Stimulated activated CD8-positive, alpha-beta memory T cell treated with anti-CD3 and anti-CD28 coated beads, Interleukin-7, amount 100 ng/mL, for 1 hour (primary cell): ENCODE data around the gene MCTP1.

ENCODE experiments used
- DNase-seq, 2 donors: peaks; one replicate each; pipeline ENCODE4 v3.0.0-alpha.2; 2020; ENCODE audit warnings: low read depth in 2 of 2

MCTP1 gene

DNA sequence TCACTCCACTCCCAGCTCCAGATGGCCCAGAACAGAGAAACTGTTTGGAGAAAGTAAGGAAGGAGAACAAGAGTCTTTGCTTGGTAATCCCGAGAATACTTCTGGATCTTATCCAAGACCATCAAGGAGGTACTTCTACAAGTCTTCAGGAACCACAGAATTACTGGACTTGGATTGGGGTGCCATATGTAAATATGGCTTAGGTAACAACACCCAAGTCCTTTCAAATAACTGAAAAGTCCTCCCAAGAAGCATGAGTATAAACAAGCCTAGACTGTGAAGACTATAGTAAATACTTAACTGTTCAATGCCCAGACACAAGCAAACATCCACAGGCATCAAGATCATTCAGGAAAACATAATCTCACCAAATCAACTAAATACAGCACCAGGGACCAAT lies 170.0 kb downstream of the MCTP1 start:
- DNase-seq = no peak

DNA sequence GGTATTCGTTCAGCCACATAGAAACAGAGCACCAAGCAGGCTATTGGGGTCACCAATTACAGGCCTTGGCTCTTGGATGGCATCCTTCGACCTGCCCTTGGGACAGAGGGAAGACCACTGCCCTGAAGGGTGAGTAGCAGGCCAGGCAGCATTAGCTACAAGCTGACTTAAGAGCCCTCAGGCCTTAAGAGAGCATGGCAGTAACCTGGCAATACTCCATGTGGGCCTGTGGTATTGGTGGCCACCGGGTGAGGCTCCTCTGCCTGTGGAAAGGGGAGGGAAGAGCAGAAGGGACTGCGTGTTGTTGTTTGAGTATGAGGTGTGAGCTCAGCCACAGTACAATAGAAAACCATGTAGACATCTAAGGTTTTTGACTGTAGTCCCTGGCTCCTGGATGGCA lies 170.6 kb downstream of the MCTP1 start:
- DNase-seq = no peak

GRCh38 chr5:95113489-95113888 lies 171.4 kb downstream of the MCTP1 start:
- no peak for DNase-seq

GRCh38 chr5:95111141-95111540 lies 173.8 kb downstream of the MCTP1 start:
- DNase-seq = no peak

DNA sequence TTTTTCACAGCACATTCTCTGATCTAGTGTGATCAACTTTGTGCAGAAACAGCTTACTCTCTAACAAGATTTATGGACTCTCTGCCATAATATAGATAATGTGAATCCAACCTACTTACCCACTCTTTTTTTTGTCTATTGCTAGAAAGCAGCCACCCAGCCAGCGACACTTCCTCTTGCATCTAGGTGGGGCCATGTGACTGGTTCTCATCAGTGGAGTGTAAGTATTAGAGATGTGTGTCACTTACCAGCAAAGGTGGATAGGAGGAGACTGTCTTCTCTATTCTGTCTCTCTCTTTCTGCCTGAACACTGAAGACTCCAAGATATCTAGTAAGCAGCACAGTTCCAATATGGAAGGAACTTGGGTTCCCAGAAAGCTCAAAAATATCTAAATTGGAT lies 174.8 kb downstream of the MCTP1 start:
- DNase-seq = no peak

DNA sequence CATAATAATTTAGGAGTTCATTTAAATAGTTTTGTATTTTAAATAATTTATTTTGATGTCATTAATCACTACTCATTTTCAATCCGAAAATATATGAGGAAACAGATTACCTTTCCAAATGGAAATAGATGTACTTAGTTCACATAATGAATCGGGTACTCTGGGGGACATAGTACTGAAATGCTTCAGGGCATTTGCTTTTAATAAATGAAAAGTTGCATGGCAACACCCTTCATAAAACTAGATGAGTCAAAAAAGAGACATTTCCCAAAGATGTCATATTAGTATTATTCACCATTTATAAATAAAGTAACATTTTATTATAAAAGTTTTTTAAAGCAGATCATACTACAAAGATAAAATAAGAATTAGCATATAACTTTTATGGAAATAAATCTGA lies 177.8 kb downstream of the MCTP1 start:
- no peak for DNase-seq

GRCh38 chr5:95105638-95106037 lies 179.3 kb downstream of the MCTP1 start:
- no peak for DNase-seq

- DNase-seq = no peak
These were observed 182.2 kb downstream of the MCTP1 start for GRCh38 chr5:95102687-95103086.

DNA sequence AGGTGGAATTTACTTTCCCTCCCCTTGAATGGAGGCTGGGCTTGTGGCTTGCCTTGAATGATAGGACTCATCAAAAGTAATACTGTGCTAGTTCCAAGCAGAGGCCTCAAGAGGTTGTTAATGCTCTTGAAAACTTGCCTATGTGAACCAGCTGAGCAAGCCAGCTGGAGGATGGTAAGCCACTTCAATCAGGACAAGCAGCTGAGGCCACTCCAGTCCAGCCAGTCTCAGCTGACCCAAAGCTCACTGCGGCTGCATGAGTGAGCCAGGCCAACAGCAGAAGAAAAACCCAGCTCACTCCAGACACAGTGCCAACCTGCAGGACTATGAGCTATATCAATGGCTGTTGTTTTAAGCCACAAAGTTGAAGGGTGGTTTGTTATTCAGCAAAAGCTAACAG lies 182.8 kb downstream of the MCTP1 start:
- DNase-seq = no peak

- no peak for DNase-seq
These were observed 184.3 kb downstream of the MCTP1 start for GRCh38 chr5:95100551-95100950.

- DNase-seq = no peak
These were observed 186.9 kb downstream of the MCTP1 start for GRCh38 chr5:95098012-95098411.

- no peak for DNase-seq
These were observed 191.7 kb downstream of the MCTP1 start for GRCh38 chr5:95093211-95093610.

DNA sequence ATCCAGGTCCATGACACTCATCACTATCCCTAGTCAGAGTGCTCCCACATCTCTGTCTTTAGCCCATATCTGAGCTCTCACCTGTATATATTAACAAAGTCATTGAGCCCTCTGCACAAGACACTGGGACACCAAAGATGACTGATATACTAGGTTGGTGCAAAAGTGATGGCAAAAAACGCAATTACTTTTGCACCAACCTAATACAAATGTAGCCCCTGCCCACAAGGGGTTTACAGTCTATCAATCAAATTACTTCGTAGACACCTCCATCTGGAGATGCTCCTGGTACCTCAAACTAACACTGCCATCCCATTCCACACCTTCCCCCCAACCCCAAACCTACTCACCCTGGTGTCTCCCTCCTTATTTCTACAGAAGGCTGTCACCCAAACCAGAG lies 194.1 kb downstream of the MCTP1 start:
- DNase-seq = no peak

GRCh38 chr5:95087816-95088317 lies 197.0 kb downstream of the MCTP1 start:
- DNase-seq = no peak

GRCh38 chr5:95086927-95087815 lies 197.7 kb downstream of the MCTP1 start:
- DNase-seq = no peak

DNA sequence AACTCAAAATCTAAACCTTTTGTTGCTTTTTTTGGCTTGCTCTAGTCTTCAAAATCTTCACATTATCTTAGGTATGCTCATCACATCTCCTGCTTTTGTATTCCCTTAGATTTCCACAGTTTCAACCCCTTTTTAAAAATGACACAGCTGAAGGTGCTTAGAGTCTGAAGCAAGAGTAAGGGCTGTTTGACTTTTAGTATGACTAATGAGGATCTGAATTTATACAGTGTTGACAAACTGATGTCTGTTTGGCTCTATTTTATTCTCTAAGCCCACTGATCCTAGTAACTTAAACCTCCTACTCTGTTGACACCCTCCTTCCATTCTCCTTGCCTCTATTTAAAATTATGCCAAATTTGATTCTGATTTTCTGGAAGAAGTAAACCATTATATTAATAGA lies 200.1 kb downstream of the MCTP1 start:
- DNase-seq = no peak

DNA sequence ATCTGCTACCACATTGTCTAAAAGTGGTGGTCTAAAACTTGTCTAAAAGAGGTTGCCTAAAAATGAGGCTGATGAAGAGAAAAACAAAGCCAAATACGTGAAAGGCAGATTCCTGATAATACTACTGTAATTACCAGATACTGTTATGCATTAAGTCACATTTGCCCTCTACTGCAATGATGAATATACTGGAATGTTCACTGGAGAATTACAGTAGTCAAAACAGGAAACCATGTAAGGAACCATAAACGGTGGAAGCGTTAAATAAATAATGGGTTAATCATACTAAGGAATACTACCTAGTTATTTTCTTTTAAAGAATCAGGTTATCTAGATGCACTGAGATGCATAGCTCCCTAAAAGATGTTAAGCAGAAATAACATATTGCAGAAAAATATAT lies 201.3 kb downstream of the MCTP1 start:
- DNase-seq = no peak

GRCh38 chr5:95081982-95082381 lies 202.9 kb downstream of the MCTP1 start:
- no peak for DNase-seq

GRCh38 chr5:95081500-95081960 lies 203.4 kb downstream of the MCTP1 start:
- no peak for DNase-seq

GRCh38 chr5:95080441-95080840 lies 204.5 kb downstream of the MCTP1 start:
- no peak for DNase-seq

GRCh38 chr5:95080030-95080429 lies 204.9 kb downstream of the MCTP1 start:
- no peak for DNase-seq

DNA sequence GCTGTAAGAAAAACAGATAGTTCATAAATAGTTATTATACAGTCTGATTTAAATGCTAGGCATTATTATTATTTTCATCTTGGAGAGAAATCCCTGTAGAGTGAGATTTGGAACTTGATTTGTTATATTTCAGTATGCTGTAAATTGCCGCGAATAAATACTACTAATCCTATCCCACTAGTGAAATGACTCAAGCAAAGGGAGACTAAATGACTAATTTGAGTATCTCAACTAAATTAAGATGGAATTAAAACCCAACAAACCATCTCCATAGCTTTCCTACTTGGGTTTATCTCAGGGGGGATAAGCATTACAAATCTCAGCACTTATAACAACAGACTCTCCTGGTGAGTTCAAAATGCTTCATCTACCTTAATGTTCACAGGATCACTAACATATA lies 206.0 kb downstream of the MCTP1 start:
- DNase-seq = no peak

GRCh38 chr5:95076395-95077185 lies 208.3 kb downstream of the MCTP1 start:
- no peak for DNase-seq
